ENCODE data around the gene SLF1.

The SLF1 gene

GRCh38 chr5:94725142-94725541, 106.7 kb downstream of the SLF1 start:
- DNase-seq, result no peak

GRCh38 chr5:94731471-94731870, 113.0 kb downstream of the SLF1 start:
- no peak for DNase-seq

- no peak for DNase-seq
These were observed 118.0 kb downstream of the SLF1 start for GRCh38 chr5:94736498-94736897.

GRCh38 chr5:94740286-94740685, 121.8 kb downstream of the SLF1 start:
- DNase-seq, result no peak

- no peak for DNase-seq
These were observed 124.4 kb downstream of the SLF1 start for GRCh38 chr5:94742852-94743251.

GRCh38 chr5:94744906-94745305, 126.4 kb downstream of the SLF1 start:
- DNase-seq, result no peak

- no peak for DNase-seq
These were observed 127.6 kb downstream of the SLF1 start for GRCh38 chr5:94745786-94746730.

GRCh38 chr5:94746731-94747124, 128.3 kb downstream of the SLF1 start:
- DNase-seq, result no peak
